GM18858 (cell line): ENCODE results near the gene CACNA1A.
"Not testable (repeated sequence)": the region's sequence is repeated elsewhere in the genome, so short reads cannot be mapped to it uniquely, and the experiment has no call there.

Experiments used
- ATAC-seq: cut with Tn5 transposase; IDR thresholded peaks from one replicate; pipeline ENCODE4 v1.9.1; 2021; ENCODE audit not compliant: unreplicated experiment

CACNA1A gene

GRCh38 chr19:13506471-13506820 is at the start of gene CACNA1A:
TSS of gene CACNA1A (minus strand) at chr19:13506479. CDS start at chr19:13506224, 255 bp downstream.
- no peak for ATAC-seq

- no peak for ATAC-seq
Measured at GRCh38 chr19:13554506-13555240, 48.4 kb upstream of the CACNA1A start.

- no peak for ATAC-seq
Measured at GRCh38 chr19:13553880-13554400, 47.7 kb upstream of the CACNA1A start.

GRCh38 chr19:13548131-13548530 is 41.9 kb upstream of the CACNA1A start:
- no peak for ATAC-seq

GRCh38 chr19:13547102-13547501 is 40.8 kb upstream of the CACNA1A start:
- no peak for ATAC-seq

- no peak for ATAC-seq
Measured at GRCh38 chr19:13544423-13544822, 38.1 kb upstream of the CACNA1A start.

GRCh38 chr19:13541554-13541953 is 35.3 kb upstream of the CACNA1A start:
- no peak for ATAC-seq

- no peak for ATAC-seq
Measured at GRCh38 chr19:13539332-13539731, 33.1 kb upstream of the CACNA1A start.

- ATAC-seq: no peak
Measured at GRCh38 chr19:13538601-13539253, 32.4 kb upstream of the CACNA1A start.

- no peak for ATAC-seq
Measured at GRCh38 chr19:13537454-13537853, 31.2 kb upstream of the CACNA1A start.

- ATAC-seq: no peak
Measured at GRCh38 chr19:13530720-13531119, 24.4 kb upstream of the CACNA1A start.

- not testable (repeated sequence) for ATAC-seq
Measured at GRCh38 chr19:13529721-13530120, 23.4 kb upstream of the CACNA1A start.

GRCh38 chr19:13526552-13526951 is 20.3 kb upstream of the CACNA1A start:
- no peak for ATAC-seq

GRCh38 chr19:13521066-13521465 is 14.8 kb upstream of the CACNA1A start:
- no peak for ATAC-seq

GRCh38 chr19:13511947-13512346 is 5.7 kb upstream of the CACNA1A start:
- ATAC-seq: no peak

- ATAC-seq: no peak
Measured at GRCh38 chr19:13507053-13507611, 853 bp upstream of the CACNA1A start.

GRCh38 chr19:13505761-13506470 is 363 bp downstream of the CACNA1A start:
- no peak for ATAC-seq

GRCh38 chr19:13505164-13505695 is 1.0 kb downstream of the CACNA1A start:
- no peak for ATAC-seq

GRCh38 chr19:13503570-13504235 is 2.6 kb downstream of the CACNA1A start:
- ATAC-seq: no peak

- ATAC-seq: no peak
Measured at GRCh38 chr19:13502231-13502630, 4.0 kb downstream of the CACNA1A start.

- no peak for ATAC-seq
Measured at GRCh38 chr19:13499692-13500091, 6.6 kb downstream of the CACNA1A start.
